Lung (tissue), 12 donors: Measurements from ENCODE around the gene MALAT1. TPM values are rescaled to one million over a fixed set of nuclear protein-coding genes. Genes with fewer than 3 reads are reported as not detected.

Experiments
- ATAC-seq: fragments of 200-7000 bp; cut with Tn5 transposase; one replicate; pipeline ENCODE4 v1.9.1; 2020; ENCODE audit warnings: moderate number of reproducible peaks; ENCODE audit not compliant: insufficient read depth, low FRiP score
- DNase-seq, 3 donors: peaks; one replicate each; pipeline ENCODE4 v3.0.0-alpha.2; 2013 to 2017
- H3K27ac ChIP-seq, 2 donors: one replicate each; pipeline ENCODE4 v1.5.1; 2013; ENCODE audit warnings: mild to moderate bottlenecking in 2 of 2, moderate library complexity in 2 of 2, control low read depth in 1 of 2, inconsistent platforms in 1 of 2, low read depth in 1 of 2, low read length in 1 of 2
- H3K27me3 ChIP-seq, 3 donors: one replicate each; pipeline ENCODE4 v1.5.1; 2013; ENCODE audit warnings: low read length in 2 of 3; ENCODE audit not compliant: control insufficient read depth in 3 of 3, insufficient read depth in 3 of 3
- H3K36me3 ChIP-seq, 4 donors: one replicate each; pipeline ENCODE4 v1.5.1; 2013; ENCODE audit warnings: low read length in 4 of 4, mild to moderate bottlenecking in 1 of 4, moderate library complexity in 1 of 4; ENCODE audit not compliant: control insufficient read depth in 4 of 4, insufficient read depth in 4 of 4
- H3K4me1 ChIP-seq, 5 donors: one replicate each; pipeline ENCODE4 v1.5.1; 2013; ENCODE audit warnings: low read length in 5 of 5, mild to moderate bottlenecking in 2 of 5, moderate library complexity in 1 of 5; ENCODE audit not compliant: control insufficient read depth in 5 of 5, insufficient read depth in 5 of 5
- H3K4me3 ChIP-seq: one replicate; pipeline ENCODE4 v1.5.1; 2013; ENCODE audit warnings: mild to moderate bottlenecking, control low read depth, moderate library complexity
- H3K9ac ChIP-seq, 2 donors: one replicate each; pipeline ENCODE4 v1.5.1; 2013; ENCODE audit warnings: low read length in 2 of 2, control low read depth in 1 of 2; ENCODE audit not compliant: insufficient read depth in 1 of 2
- H3K9me3 ChIP-seq, 4 donors: one replicate each; pipeline ENCODE4 v1.5.1; 2013; ENCODE audit warnings: low read length in 3 of 4, mild to moderate bottlenecking in 1 of 4, moderate library complexity in 1 of 4; ENCODE audit not compliant: control insufficient read depth in 4 of 4, insufficient read depth in 3 of 4
- WGBS, 2 donors: extraction: QIAGEN DNeasy Blood & Tissue Kit; methylation state at CpG; one replicate each; pipeline ENCODE4 v1.1.7; 2013; 5-methylcytosine and 5-hydroxymethylcytosine counted together
- polyA plus RNA-seq, 2 donors: library from polyadenylated mRNA; stranded (reverse); fragments of 200-250 nt; gene quantifications; one replicate each; pipeline ENCODE4 v1.2.1, GENCODE V29; 2013
- total RNA-seq, 2 donors: library from RNA; depleted of rRNA in 1 of 2; stranded (reverse); fragments of >200 nt in 1 of 2; gene quantifications; one replicate each; pipeline ENCODE4 v1.2.1, GENCODE V29; 2014 to 2021
- TF ChIP-seq, protein P1 (sequence below): IDR thresholded peaks from 2 replicates; pipeline ENCODE4 v1.5.1; 2012; ENCODE audit warnings: mild to moderate bottlenecking; ENCODE audit errors: control extremely low read depth, extremely low read depth
- donor health status: control.
- donor health status: control.
- donor health status: Bipolar disorder and iron deficiency.
- donor health status: healthy.
- donor health status: DM: yes; HTN: yes; CAD: no.

MALAT1 gene
- total and polyA plus RNA-seq, 4 donors = 125 to 48,332 (median 6,799) TPM

DNA sequence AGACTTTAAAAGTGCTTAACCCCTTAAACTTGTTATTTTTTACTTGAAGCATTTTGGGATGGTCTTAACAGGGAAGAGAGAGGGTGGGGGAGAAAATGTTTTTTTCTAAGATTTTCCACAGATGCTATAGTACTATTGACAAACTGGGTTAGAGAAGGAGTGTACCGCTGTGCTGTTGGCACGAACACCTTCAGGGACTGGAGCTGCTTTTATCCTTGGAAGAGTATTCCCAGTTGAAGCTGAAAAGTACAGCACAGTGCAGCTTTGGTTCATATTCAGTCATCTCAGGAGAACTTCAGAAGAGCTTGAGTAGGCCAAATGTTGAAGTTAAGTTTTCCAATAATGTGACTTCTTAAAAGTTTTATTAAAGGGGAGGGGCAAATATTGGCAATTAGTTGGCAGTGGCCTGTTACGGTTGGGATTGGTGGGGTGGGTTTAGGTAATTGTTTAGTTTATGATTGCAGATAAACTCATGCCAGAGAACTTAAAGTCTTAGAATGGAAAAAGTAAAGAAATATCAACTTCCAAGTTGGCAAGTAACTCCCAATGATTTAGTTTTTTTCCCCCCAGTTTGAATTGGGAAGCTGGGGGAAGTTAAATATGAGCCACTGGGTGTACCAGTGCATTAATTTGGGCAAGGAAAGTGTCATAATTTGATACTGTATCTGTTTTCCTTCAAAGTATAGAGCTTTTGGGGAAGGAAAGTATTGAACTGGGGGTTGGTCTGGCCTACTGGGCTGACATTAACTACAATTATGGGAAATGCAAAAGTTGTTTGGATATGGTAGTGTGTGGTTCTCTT, 2.8 kb downstream of the MALAT1 start:
- 0 to 1% methylated on average over 3 of the region's 3 CpGs for WGBS, 2 donors
- DNase-seq = peak; percentile 42 to 79 (median 56)

DNA sequence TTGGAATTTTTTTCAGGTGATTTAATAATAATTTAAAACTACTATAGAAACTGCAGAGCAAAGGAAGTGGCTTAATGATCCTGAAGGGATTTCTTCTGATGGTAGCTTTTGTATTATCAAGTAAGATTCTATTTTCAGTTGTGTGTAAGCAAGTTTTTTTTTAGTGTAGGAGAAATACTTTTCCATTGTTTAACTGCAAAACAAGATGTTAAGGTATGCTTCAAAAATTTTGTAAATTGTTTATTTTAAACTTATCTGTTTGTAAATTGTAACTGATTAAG, 3.4 kb downstream of the MALAT1 start:
- H3K4me1 ChIP-seq = peaks cover 0 to 37% (median 17%) of the 10 kb centered on the region in 5 donors
- peaks cover 0 to 3% (median 0%) of the 10 kb centered on the region in 4 donors for H3K9me3 ChIP-seq
- H3K27ac ChIP-seq = peak overlapping the region in 1 of 2 donors; percentile 96
- peak overlapping the region; percentile 100 for H3K9ac ChIP-seq
- no peak for ATAC-seq
- H3K4me3 ChIP-seq = peak overlapping the region; percentile 88
- no peaks in the 10 kb centered on the region for H3K27me3 ChIP-seq
- peak in 1 of 3 donors; percentile 64 for DNase-seq
- peaks cover 12 to 78% (median 44%) of the 10 kb centered on the region in 4 donors for H3K36me3 ChIP-seq
- TF ChIP-seq, protein P1, sequence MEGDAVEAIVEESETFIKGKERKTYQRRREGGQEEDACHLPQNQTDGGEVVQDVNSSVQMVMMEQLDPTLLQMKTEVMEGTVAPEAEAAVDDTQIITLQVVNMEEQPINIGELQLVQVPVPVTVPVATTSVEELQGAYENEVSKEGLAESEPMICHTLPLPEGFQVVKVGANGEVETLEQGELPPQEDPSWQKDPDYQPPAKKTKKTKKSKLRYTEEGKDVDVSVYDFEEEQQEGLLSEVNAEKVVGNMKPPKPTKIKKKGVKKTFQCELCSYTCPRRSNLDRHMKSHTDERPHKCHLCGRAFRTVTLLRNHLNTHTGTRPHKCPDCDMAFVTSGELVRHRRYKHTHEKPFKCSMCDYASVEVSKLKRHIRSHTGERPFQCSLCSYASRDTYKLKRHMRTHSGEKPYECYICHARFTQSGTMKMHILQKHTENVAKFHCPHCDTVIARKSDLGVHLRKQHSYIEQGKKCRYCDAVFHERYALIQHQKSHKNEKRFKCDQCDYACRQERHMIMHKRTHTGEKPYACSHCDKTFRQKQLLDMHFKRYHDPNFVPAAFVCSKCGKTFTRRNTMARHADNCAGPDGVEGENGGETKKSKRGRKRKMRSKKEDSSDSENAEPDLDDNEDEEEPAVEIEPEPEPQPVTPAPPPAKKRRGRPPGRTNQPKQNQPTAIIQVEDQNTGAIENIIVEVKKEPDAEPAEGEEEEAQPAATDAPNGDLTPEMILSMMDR = no peak

More for the DNA sequence above, 2.8 kb downstream of the MALAT1 start:
- H3K4me3 ChIP-seq = peak overlapping the region; percentile 88
- H3K9me3 ChIP-seq = peaks cover 0 to 3% (median 0%) of the 10 kb centered on the region in 4 donors
- peaks cover 0 to 37% (median 20%) of the 10 kb centered on the region in 5 donors for H3K4me1 ChIP-seq
- TF ChIP-seq, protein P1 = no peak
- H3K27me3 ChIP-seq = no peaks in the 10 kb centered on the region
- no peak for ATAC-seq
- H3K9ac ChIP-seq = peak overlapping the region; percentile 100
- peaks cover 12 to 74% (median 44%) of the 10 kb centered on the region in 4 donors for H3K36me3 ChIP-seq
- peak overlapping the region; percentile 87 to 96 for H3K27ac ChIP-seq

DNA sequence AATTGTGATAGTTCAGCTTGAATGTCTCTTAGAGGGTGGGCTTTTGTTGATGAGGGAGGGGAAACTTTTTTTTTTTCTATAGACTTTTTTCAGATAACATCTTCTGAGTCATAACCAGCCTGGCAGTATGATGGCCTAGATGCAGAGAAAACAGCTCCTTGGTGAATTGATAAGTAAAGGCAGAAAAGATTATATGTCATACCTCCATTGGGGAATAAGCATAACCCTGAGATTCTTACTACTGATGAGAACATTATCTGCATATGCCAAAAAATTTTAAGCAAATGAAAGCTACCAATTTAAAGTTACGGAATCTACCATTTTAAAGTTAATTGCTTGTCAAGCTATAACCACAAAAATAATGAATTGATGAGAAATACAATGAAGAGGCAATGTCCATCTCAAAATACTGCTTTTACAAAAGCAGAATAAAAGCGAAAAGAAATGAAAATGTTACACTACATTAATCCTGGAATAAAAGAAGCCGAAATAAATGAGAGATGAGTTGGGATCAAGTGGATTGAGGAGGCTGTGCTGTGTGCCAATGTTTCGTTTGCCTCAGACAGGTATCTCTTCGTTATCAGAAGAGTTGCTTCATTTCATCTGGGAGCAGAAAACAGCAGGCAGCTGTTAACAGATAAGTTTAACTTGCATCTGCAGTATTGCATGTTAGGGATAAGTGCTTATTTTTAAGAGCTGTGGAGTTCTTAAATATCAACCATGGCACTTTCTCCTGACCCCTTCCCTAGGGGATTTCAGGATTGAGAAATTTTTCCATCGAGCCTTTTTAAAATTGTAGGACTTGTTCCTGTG, 3.9 kb downstream of the MALAT1 start:
- WGBS, 2 donors = 0 to 1% methylated on average over 6 of the region's 6 CpGs
- ATAC-seq = no peak
- H3K4me3 ChIP-seq = peak overlapping the region; percentile 81
- DNase-seq = peak; percentile 42 to 74 (median 66)
- peaks cover 0 to 42% (median 17%) of the 10 kb centered on the region in 5 donors for H3K4me1 ChIP-seq
- no peaks in the 10 kb centered on the region for H3K27me3 ChIP-seq
- H3K9me3 ChIP-seq = peaks cover 0 to 3% (median 0%) of the 10 kb centered on the region in 4 donors
- peak overlapping the region; percentile 100 for H3K9ac ChIP-seq
- H3K27ac ChIP-seq = peak overlapping the region; percentile 66 to 84
- TF ChIP-seq, protein P1 = no peak
- peaks cover 12 to 83% (median 45%) of the 10 kb centered on the region in 4 donors for H3K36me3 ChIP-seq
